ENCODE results near the gene TPSAB1.

The TPSAB1 gene

GRCh38 chr16:1285669-1286512 lies 45.4 kb downstream of the TPSAB1 start:
- H3K27ac Mint-ChIP-seq: no peak overlapping the region
- H3K9me3 Mint-ChIP-seq: no peaks in the 10 kb centered on the region
- no peaks in the 10 kb centered on the region for H3K36me3 Mint-ChIP-seq (ENCODE audit: low read depth)
- H3K27me3 Mint-ChIP-seq (ENCODE audit: low read depth): peaks cover 9% of the 10 kb centered on the region
- H3K4me1 Mint-ChIP-seq (ENCODE audit: low read depth): no peaks in the 10 kb centered on the region
- H3K4me3 Mint-ChIP-seq: no peak overlapping the region

GRCh38 chr16:1286513-1287094 lies 46.1 kb downstream of the TPSAB1 start:
- H3K27me3 Mint-ChIP-seq (ENCODE audit: low read depth): peaks cover 16% of the 10 kb centered on the region

GRCh38 chr16:1287982-1288670 lies 47.6 kb downstream of the TPSAB1 start:
- H3K27me3 Mint-ChIP-seq (ENCODE audit: low read depth): peaks cover 20% of the 10 kb centered on the region
- no peak overlapping the region for H3K27ac Mint-ChIP-seq
- no peak overlapping the region for H3K4me3 Mint-ChIP-seq
- no peaks in the 10 kb centered on the region for H3K9me3 Mint-ChIP-seq
- no peaks in the 10 kb centered on the region for H3K4me1 Mint-ChIP-seq (ENCODE audit: low read depth)
- no peaks in the 10 kb centered on the region for H3K36me3 Mint-ChIP-seq (ENCODE audit: low read depth)

More at GRCh38 chr16:1286513-1287094, 46.1 kb downstream of the TPSAB1 start:
- H3K4me1 Mint-ChIP-seq (ENCODE audit: low read depth): no peaks in the 10 kb centered on the region
- H3K9me3 Mint-ChIP-seq: no peaks in the 10 kb centered on the region
- no peak overlapping the region for H3K4me3 Mint-ChIP-seq
- no peak overlapping the region for H3K27ac Mint-ChIP-seq
- H3K36me3 Mint-ChIP-seq (ENCODE audit: low read depth): no peaks in the 10 kb centered on the region

- H3K9me3 Mint-ChIP-seq: no peaks in the 10 kb centered on the region
- H3K27ac Mint-ChIP-seq: no peak overlapping the region
- H3K36me3 Mint-ChIP-seq (ENCODE audit: low read depth): no peaks in the 10 kb centered on the region
- H3K4me3 Mint-ChIP-seq: no peak overlapping the region
- H3K27me3 Mint-ChIP-seq (ENCODE audit: low read depth): peaks cover 23% of the 10 kb centered on the region
- no peaks in the 10 kb centered on the region for H3K4me1 Mint-ChIP-seq (ENCODE audit: low read depth)
Observed at GRCh38 chr16:1288813-1289476, 48.4 kb downstream of the TPSAB1 start.

- Mint-ChIP-seq H3K4me1 (ENCODE audit: low read depth) (no peaks in the 10 kb centered on the region), H3K9me3 (no peaks in the 10 kb centered on the region), H3K36me3 (ENCODE audit: low read depth) (no peaks in the 10 kb centered on the region), H3K4me3 (no peak overlapping the region), H3K27ac (no peak overlapping the region), H3K27me3 (ENCODE audit: low read depth) (peaks cover 23% of the 10 kb centered on the region)
Observed at GRCh38 chr16:1289477-1289866, 49.0 kb downstream of the TPSAB1 start.

GRCh38 chr16:1290063-1290501 lies 49.6 kb downstream of the TPSAB1 start:
- Mint-ChIP-seq H3K9me3 (no peaks in the 10 kb centered on the region), H3K36me3 (ENCODE audit: low read depth) (no peaks in the 10 kb centered on the region), H3K27me3 (ENCODE audit: low read depth) (peaks cover 23% of the 10 kb centered on the region), H3K4me3 (no peak overlapping the region), H3K27ac (no peak overlapping the region), H3K4me1 (ENCODE audit: low read depth) (no peaks in the 10 kb centered on the region)

GRCh38 chr16:1290860-1291575 lies 50.5 kb downstream of the TPSAB1 start:
- Mint-ChIP-seq H3K4me1 (ENCODE audit: low read depth) (no peaks in the 10 kb centered on the region), H3K27ac (no peak overlapping the region), H3K9me3 (no peaks in the 10 kb centered on the region), H3K4me3 (no peak overlapping the region), H3K36me3 (ENCODE audit: low read depth) (no peaks in the 10 kb centered on the region), H3K27me3 (ENCODE audit: low read depth) (peaks cover 23% of the 10 kb centered on the region)

GRCh38 chr16:1291576-1291974 lies 51.1 kb downstream of the TPSAB1 start:
- no peak overlapping the region for H3K4me3 Mint-ChIP-seq
- H3K4me1 Mint-ChIP-seq (ENCODE audit: low read depth): no peaks in the 10 kb centered on the region
- no peaks in the 10 kb centered on the region for H3K9me3 Mint-ChIP-seq
- no peak overlapping the region for H3K27ac Mint-ChIP-seq
- peaks cover 23% of the 10 kb centered on the region for H3K27me3 Mint-ChIP-seq (ENCODE audit: low read depth)
- H3K36me3 Mint-ChIP-seq (ENCODE audit: low read depth): no peaks in the 10 kb centered on the region
